Activated CD8-positive, alpha-beta T cell treated with anti-CD3 and anti-CD28 coated beads for 36 hours (primary cell): ENCODE measurements around the gene METTL2B. TPM values are rescaled to one million over a fixed set of nuclear protein-coding genes. Genes with fewer than 3 reads are reported as not detected.
A peak's percentile ranks its signal among the peaks of the same experiment; 100 is the strongest.

Experiments
- ATAC-seq: fragments of 200-7000 bp; cut with Tn5 transposase; one replicate; pipeline ENCODE4 v1.10.0; 2021; ENCODE audit warnings: mild to moderate bottlenecking, moderate library complexity
- CTCF ChIA-PET: fragments of 350-600 bp; sonication (Branson Sonifier 250); formaldehyde crosslinking; loops from one replicate; lab custom pipeline; 2021; ENCODE audit warnings: antibody characterized with exemption; lab: Charles Lee
- POLR2A ChIA-PET: fragments of 350-600 bp; sonication (Branson Sonifier 250); formaldehyde crosslinking; loops from one replicate; lab custom pipeline; 2021; ENCODE audit warnings: antibody characterized with exemption; lab: Charles Lee
- DNase-seq: peaks from one replicate; pipeline ENCODE4 v3.0.0-alpha.2; 2020
- H3K27ac Mint-ChIP-seq: one replicate; pipeline ENCODE4 v1.8.0; 2021; ENCODE audit warnings: mild to moderate bottlenecking, mixed read lengths
- H3K27me3 Mint-ChIP-seq: one replicate; pipeline ENCODE4 v1.8.0; 2021; ENCODE audit warnings: mixed read lengths
- H3K36me3 Mint-ChIP-seq: one replicate; pipeline ENCODE4 v1.8.0; 2021; ENCODE audit warnings: low read depth, mixed read lengths
- H3K4me1 Mint-ChIP-seq: one replicate; pipeline ENCODE4 v1.8.0; 2021; ENCODE audit warnings: low read depth, mixed read lengths
- H3K4me3 Mint-ChIP-seq: one replicate; pipeline ENCODE4 v1.8.0; 2021; ENCODE audit warnings: mild to moderate bottlenecking, moderate library complexity, mixed read lengths
- H3K9me3 Mint-ChIP-seq: one replicate; pipeline ENCODE4 v1.8.0; 2021; ENCODE audit warnings: mixed read lengths
- intact Hi-C: fragments of 100-400 bp; cut with micrococcal nuclease; formaldehyde crosslinking; loops from one replicate; pipeline ENCODE4 v1.10.0; 2022
- total RNA-seq, 2 experiments: library from RNA; stranded (reverse); gene quantifications; one replicate each; pipeline ENCODE4 v1.2.3, GENCODE V29; 2021
- TF ChIP-seq, protein P1 (sequence below): fragments of 200-600 bp; IDR thresholded peaks from one replicate; pipeline ENCODE4 v1.8.0; 2022; ENCODE audit warnings: antibody characterized with exemption, mild to moderate bottlenecking

The METTL2B gene
- total RNA-seq, 2 experiments from 2014 or later = 38.9 to 45.6 TPM

DNA sequence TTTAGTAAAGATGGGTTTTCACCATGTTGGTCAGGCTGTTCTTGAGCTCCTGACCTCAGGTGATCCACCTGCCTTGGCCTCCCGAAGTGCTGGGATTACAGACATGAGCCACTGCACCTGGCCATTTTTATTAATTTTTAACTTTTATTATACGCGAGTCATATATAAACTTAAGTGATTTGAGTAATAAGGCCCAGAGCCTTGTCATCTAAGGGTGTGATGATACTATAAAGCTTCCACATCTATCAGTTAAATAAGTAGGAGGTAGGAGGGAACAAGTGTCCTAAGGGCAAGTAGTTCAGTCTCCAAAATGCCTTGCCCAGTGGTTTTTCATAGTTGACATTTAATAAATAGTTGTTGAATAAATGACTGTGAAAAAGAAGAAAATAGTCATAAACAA, 34.2 kb upstream of the METTL2B start:
- CTCF ChIA-PET = interaction anchor here (1.1 to 3.5 kb wide), 4 partner anchors 11 to 18 kb away, joined by 3 to 47 read pairs (median 19); no protein-coding TSS in a partner anchor
- no peaks in the 10 kb centered on the region for H3K9me3 Mint-ChIP-seq
- H3K27ac Mint-ChIP-seq = no peak overlapping the region
- DNase-seq (no peak), ATAC-seq (no peak)
- POLR2A ChIA-PET = interaction anchor here (1.5 to 1.7 kb wide), 2 partner anchors 10 to 19 kb away, joined by 4 to 5 read pairs; no protein-coding TSS in a partner anchor
- peaks cover 8% of the 10 kb centered on the region for H3K4me1 Mint-ChIP-seq
- no peaks in the 10 kb centered on the region for H3K36me3 Mint-ChIP-seq
- TF ChIP-seq, protein P1, sequence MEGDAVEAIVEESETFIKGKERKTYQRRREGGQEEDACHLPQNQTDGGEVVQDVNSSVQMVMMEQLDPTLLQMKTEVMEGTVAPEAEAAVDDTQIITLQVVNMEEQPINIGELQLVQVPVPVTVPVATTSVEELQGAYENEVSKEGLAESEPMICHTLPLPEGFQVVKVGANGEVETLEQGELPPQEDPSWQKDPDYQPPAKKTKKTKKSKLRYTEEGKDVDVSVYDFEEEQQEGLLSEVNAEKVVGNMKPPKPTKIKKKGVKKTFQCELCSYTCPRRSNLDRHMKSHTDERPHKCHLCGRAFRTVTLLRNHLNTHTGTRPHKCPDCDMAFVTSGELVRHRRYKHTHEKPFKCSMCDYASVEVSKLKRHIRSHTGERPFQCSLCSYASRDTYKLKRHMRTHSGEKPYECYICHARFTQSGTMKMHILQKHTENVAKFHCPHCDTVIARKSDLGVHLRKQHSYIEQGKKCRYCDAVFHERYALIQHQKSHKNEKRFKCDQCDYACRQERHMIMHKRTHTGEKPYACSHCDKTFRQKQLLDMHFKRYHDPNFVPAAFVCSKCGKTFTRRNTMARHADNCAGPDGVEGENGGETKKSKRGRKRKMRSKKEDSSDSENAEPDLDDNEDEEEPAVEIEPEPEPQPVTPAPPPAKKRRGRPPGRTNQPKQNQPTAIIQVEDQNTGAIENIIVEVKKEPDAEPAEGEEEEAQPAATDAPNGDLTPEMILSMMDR = no peak
- no peaks in the 10 kb centered on the region for H3K27me3 Mint-ChIP-seq
- H3K4me3 Mint-ChIP-seq = no peak overlapping the region
- intact Hi-C loops = no loop called here

DNA sequence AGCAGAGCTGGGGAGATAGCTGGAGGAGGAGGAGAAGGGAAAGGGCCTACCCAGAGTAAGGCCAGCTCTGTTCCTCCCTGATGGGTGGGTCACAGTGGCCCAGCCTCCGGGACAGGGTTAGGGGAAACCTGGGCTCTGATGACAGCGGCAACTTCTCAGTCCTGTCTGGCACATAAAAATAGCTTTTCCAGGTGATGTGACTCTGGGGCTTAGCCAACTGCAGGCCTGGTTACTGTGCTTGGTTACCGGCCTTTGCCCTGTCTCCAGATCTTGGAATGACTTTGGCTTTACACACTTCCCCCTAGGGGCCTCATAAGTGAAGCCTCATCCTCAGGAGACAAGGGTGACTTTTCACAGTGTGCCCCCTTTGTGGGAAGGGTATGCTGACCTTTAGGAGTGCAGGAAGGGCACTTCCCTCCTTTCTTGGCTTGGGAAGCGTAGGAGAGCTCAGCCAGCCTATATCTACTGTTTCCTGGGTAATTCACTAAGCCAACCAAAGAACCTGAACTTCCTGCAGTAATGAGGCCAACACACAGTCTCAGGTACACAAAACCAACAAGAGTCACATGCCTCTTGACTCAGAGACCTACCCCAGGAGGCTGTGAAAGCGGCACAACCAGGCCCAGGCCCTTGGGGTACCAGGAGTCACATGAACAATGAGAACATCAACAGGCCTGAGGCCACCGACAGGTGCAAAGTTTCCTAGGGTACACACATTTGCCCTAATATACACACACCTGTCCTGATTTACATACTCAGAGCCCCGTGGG, 32.5 kb upstream of the METTL2B start:
- TF ChIP-seq, protein P1 = no peak
- peaks cover 21% of the 10 kb centered on the region for H3K4me1 Mint-ChIP-seq
- ChIA-PET POLR2A (interaction anchor here (0.7 kb wide), 1 partner anchor 13 kb away, joined by 5 read pairs; no protein-coding TSS in a partner anchor), CTCF (interaction anchor here (0.8 to 7.3 kb wide), 9 partner anchors 9 to 440 kb away, joined by 3 to 60 read pairs (median 6); partner anchors contain the start of gene HILPDA)
- peak; percentile 79 for ATAC-seq
- no peak overlapping the region for H3K27ac Mint-ChIP-seq
- intact Hi-C loops = no loop called here
- no peak overlapping the region for H3K4me3 Mint-ChIP-seq
- peak; percentile 42 for DNase-seq
- no peaks in the 10 kb centered on the region for H3K27me3 Mint-ChIP-seq
- H3K36me3 Mint-ChIP-seq = no peaks in the 10 kb centered on the region
- H3K9me3 Mint-ChIP-seq = no peaks in the 10 kb centered on the region

DNA sequence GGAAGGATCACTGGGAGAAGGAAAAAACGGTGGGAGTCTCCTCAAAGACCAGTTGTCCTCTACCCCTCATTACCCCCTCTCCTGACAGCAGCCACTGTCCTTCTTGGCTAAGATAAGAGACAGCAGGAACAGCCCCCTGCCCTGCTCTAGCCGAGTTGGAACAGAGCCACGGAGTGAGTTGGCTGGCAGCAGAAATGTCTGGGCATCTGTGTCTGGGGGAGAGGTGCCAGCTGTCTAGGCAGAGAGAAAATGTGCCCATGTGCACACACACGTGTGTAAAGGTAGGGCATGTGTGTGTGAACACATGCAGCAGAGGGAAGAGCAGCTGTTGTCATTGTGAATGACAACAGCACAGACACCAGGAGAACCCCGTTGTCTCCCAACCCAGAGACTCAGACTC, 30.2 kb upstream of the METTL2B start:
- H3K4me3 Mint-ChIP-seq = no peak overlapping the region
- DNase-seq (no peak), ATAC-seq (no peak)
- no peaks in the 10 kb centered on the region for H3K9me3 Mint-ChIP-seq
- TF ChIP-seq, protein P1 = no peak
- intact Hi-C loops = no loop called here
- H3K36me3 Mint-ChIP-seq = peaks cover 3% of the 10 kb centered on the region
- peaks cover 36% of the 10 kb centered on the region for H3K4me1 Mint-ChIP-seq
- ChIA-PET POLR2A (interaction anchor here (0.6 to 1.5 kb wide), 2 partner anchors 9 to 227 kb away, joined by 3 to 5 read pairs; no protein-coding TSS in a partner anchor), CTCF (interaction anchor here (1.1 to 7.3 kb wide), 3 partner anchors 15 to 21 kb away, joined by 3 to 60 read pairs (median 5); no protein-coding TSS in a partner anchor)
- H3K27ac Mint-ChIP-seq = peak overlapping the region; percentile 36
- peaks cover 2% of the 10 kb centered on the region for H3K27me3 Mint-ChIP-seq

DNA sequence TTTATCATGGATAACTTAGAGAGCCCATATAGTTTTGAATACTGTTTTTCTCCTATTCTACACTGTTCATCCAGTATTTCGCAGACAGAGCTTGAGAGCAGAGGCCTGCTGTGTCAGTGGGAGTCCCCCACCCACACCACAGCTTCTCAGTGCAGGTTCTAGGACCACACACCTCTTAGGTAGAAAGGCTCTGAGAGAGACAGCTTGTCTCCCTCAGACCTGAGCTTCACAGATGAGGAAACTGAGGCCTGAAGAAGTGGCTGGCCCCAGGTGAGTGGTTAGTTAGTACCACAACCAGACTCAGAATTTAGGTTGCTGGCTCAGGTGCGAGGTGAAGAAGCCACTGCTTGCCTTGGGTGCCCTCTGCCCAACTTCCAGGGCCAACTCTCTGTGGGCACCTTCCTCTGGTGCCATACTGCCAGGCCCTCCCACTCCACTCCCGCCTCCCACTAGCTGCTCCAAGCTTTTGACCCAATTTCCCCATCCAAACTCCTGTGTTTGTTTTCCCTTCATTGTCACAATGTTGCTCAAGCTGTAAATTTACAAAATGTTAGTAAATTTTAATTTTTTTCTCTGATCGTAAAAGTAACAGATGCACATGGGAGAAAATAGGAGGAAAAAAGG, 28.5 kb upstream of the METTL2B start:
- peaks cover 10% of the 10 kb centered on the region for H3K27me3 Mint-ChIP-seq
- peak; percentile 70 for DNase-seq
- intact Hi-C loops = no loop called here
- peak; percentile 48 for ATAC-seq
- H3K4me1 Mint-ChIP-seq = peaks cover 52% of the 10 kb centered on the region
- CTCF ChIA-PET = interaction anchor here (0.7 to 7.3 kb wide), 6 partner anchors 9 to 50 kb away, joined by 3 to 60 read pairs (median 6); no protein-coding TSS in a partner anchor
- TF ChIP-seq, protein P1 = no peak
- no peaks in the 10 kb centered on the region for H3K9me3 Mint-ChIP-seq
- peak overlapping the region; percentile 44 for H3K27ac Mint-ChIP-seq
- peaks cover 3% of the 10 kb centered on the region for H3K36me3 Mint-ChIP-seq
- POLR2A ChIA-PET = interaction anchor here (0.6 to 1.8 kb wide), 3 partner anchors 13 to 252 kb away, joined by 3 to 6 read pairs (median 5); no protein-coding TSS in a partner anchor
- no peak overlapping the region for H3K4me3 Mint-ChIP-seq
